ENCODE results near the gene CDHR5. TPM values are rescaled to one million over a fixed set of nuclear protein-coding genes. Genes with fewer than 3 reads are reported as not detected.

CDHR5 gene
- total and polyA plus RNA-seq, 2 of the 4 experiments (the other 2 are of a cell fraction) = not detected

DNA sequence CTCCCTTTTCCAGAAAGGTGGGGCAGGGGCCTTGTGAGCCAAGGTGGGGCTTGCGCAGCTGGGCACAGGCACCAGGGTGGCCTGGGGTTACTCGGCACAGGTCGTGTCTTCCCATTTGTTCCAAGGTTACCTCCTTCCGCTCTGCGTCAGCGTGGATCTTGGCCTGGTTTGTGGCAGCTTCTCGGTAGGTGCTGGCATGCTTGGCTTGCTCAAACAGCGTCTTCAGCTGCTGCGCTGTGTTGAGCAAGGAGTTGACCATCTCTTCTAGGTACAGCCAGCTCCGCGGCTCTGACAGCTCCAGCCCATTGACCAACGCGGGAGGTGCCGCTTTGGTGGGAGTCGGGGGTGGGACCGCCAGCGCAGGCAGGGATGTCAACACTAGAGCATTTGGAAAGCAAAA, 49.7 kb upstream of the CDHR5 start:
- H3K27me3 ChIP-seq (ENCODE audit: control insufficient read depth, insufficient read depth, low read length) = no peaks in the 10 kb centered on the region
- 99% methylated on average over 9 of the region's 17 CpGs; no CpG with 5 or more reads in 1 of the 2 experiments for WGBS, 2 experiments (ENCODE audit: extremely low coverage in 2 of 2, insufficient read length in 1 of 2)
- no peak overlapping the region for H2BK120ac ChIP-seq (ENCODE audit: low read depth, low read length)
- intact Hi-C loops (cut with micrococcal nuclease) = no loop called here
- peaks cover 33% of the 10 kb centered on the region for H3K36me3 ChIP-seq (ENCODE audit: control insufficient read depth, insufficient read depth, low read length)
- dilution Hi-C loops (cut with HindIII; ENCODE audit: low sequenced_read_pairs, unreplicated experiment) = no loop called here
- TF ChIP-seq FOS (IDR thresholded peaks at IDR 0.05; ENCODE audit: low read depth, low read length) (no peak), BHLHE40 (IDR thresholded peaks at IDR 0.05; ENCODE audit: low read depth, low read length) (no peak), NFE2L2 (IDR thresholded peaks at IDR 0.05; ENCODE audit: low read depth, low read length) (no peak), RCOR1 (IDR thresholded peaks at IDR 0.05; ENCODE audit: insufficient replicate concordance, low read length) (no peak), SMC3 (IDR thresholded peaks at IDR 0.05; ENCODE audit: low read depth, low read length) (no peak), RAD21 (IDR thresholded peaks at IDR 0.05; ENCODE audit: low read length) (no peak), CHD1 (IDR thresholded peaks at IDR 0.05; ENCODE audit: low read depth, low read length) (no peak), MAFK (IDR thresholded peaks at IDR 0.05; ENCODE audit: low read depth, low read length) (no peak), POLR2A (IDR thresholded peaks at IDR 0.05; ENCODE audit: low read depth, low read length) (no peak), MXI1 (IDR thresholded peaks at IDR 0.05; ENCODE audit: borderline replicate concordance, low read depth, low read length) (no peak), MAZ (IDR thresholded peaks at IDR 0.05; ENCODE audit: borderline replicate concordance, low read depth, low read length) (no peak), RFX5 (IDR thresholded peaks at IDR 0.05; ENCODE audit: low read depth, low read length) (no peak), CEBPB (IDR thresholded peaks at IDR 0.05; ENCODE audit: low read depth, low read length) (no peak)
- TF ChIP-seq, protein P1, sequence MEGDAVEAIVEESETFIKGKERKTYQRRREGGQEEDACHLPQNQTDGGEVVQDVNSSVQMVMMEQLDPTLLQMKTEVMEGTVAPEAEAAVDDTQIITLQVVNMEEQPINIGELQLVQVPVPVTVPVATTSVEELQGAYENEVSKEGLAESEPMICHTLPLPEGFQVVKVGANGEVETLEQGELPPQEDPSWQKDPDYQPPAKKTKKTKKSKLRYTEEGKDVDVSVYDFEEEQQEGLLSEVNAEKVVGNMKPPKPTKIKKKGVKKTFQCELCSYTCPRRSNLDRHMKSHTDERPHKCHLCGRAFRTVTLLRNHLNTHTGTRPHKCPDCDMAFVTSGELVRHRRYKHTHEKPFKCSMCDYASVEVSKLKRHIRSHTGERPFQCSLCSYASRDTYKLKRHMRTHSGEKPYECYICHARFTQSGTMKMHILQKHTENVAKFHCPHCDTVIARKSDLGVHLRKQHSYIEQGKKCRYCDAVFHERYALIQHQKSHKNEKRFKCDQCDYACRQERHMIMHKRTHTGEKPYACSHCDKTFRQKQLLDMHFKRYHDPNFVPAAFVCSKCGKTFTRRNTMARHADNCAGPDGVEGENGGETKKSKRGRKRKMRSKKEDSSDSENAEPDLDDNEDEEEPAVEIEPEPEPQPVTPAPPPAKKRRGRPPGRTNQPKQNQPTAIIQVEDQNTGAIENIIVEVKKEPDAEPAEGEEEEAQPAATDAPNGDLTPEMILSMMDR (conservative IDR thresholded peaks at IDR 0.05; ENCODE audit: low read depth, low read length) = no peak
- TF ChIP-seq, protein P2, sequence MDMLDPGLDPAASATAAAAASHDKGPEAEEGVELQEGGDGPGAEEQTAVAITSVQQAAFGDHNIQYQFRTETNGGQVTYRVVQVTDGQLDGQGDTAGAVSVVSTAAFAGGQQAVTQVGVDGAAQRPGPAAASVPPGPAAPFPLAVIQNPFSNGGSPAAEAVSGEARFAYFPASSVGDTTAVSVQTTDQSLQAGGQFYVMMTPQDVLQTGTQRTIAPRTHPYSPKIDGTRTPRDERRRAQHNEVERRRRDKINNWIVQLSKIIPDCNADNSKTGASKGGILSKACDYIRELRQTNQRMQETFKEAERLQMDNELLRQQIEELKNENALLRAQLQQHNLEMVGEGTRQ (IDR thresholded peaks at IDR 0.05; ENCODE audit: low read depth, low read length) = no peak
- TF ChIP-seq, protein P3, sequence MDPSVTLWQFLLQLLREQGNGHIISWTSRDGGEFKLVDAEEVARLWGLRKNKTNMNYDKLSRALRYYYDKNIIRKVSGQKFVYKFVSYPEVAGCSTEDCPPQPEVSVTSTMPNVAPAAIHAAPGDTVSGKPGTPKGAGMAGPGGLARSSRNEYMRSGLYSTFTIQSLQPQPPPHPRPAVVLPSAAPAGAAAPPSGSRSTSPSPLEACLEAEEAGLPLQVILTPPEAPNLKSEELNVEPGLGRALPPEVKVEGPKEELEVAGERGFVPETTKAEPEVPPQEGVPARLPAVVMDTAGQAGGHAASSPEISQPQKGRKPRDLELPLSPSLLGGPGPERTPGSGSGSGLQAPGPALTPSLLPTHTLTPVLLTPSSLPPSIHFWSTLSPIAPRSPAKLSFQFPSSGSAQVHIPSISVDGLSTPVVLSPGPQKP (IDR thresholded peaks at IDR 0.05; ENCODE audit: borderline replicate concordance, low read depth, low read length) = no peak
- H2AK5ac ChIP-seq (ENCODE audit: low read depth, low read length) = no peak overlapping the region
- no peak overlapping the region for H3K9ac ChIP-seq (ENCODE audit: low read depth, low read length)
- H4K5ac ChIP-seq (ENCODE audit: low read depth, low read length) = no peak overlapping the region
- no peak overlapping the region for H3K56ac ChIP-seq (ENCODE audit: extremely low read depth, insufficient read depth, low read length)
- DNase-seq (no peak), ATAC-seq (ENCODE audit: low read depth) (no peak)
- in situ Hi-C loops (cut with MboI; ENCODE audit: low sequenced_read_pairs) = no loop called here
- H3K9me1 ChIP-seq (ENCODE audit: insufficient read depth, low read length) = 0 out of 2 replicates have a peak, but pooled peaks cover 2% of the 10 kb centered on the region
- H2AFZ ChIP-seq (replicated peaks; ENCODE audit: low read length, poor library complexity) = no peak overlapping the region
- H4K8ac ChIP-seq (ENCODE audit: low read depth in 2 of 2, low read length in 2 of 2) = no peak overlapping the region
- no peaks in the 10 kb centered on the region; the same call in none of the 2 replicates for H4K20me1 ChIP-seq (ENCODE audit: insufficient read depth, low read length)
- no peak overlapping the region for H4K91ac ChIP-seq (ENCODE audit: insufficient read depth, low read depth, low read length)
- no peaks in the 10 kb centered on the region; a peak in 2 of 4 replicates for H3K79me1 ChIP-seq (ENCODE audit: low read depth in 1 of 2, low read length in 2 of 2)
- H3K23ac ChIP-seq (ENCODE audit: low read depth, low read length) = no peak overlapping the region
- no peak overlapping the region for H2BK5ac ChIP-seq (ENCODE audit: low read depth, low read length, poor library complexity, severe bottlenecking)
- H3K18ac ChIP-seq (ENCODE audit: low read depth, low read length) = no peak overlapping the region
- H3K14ac ChIP-seq (replicated peaks; ENCODE audit: low read depth, low read length) = no peak overlapping the region
- H3K4me2 ChIP-seq (ENCODE audit: low read depth, low read length) = no peak overlapping the region
- H2BK20ac ChIP-seq (ENCODE audit: low read depth, low read length) = no peak overlapping the region
- no peak overlapping the region for H3K4ac ChIP-seq (ENCODE audit: low read depth, low read length)
- H2AK9ac ChIP-seq (replicated peaks; ENCODE audit: low read depth, low read length, poor library complexity) = peak overlapping the region; percentile 78
- CTCF ChIA-PET = no interaction called here
- no peaks in the 10 kb centered on the region for H3K4me1 ChIP-seq (ENCODE audit: control insufficient read depth, insufficient read depth, low read length)
- no TSS peak for BruUV-seq (replicated peaks)
- POLR2A ChIA-PET (ENCODE audit: unreplicated experiment) = no interaction called here
- H3K4me3 ChIP-seq (ENCODE audit: insufficient read depth, low read depth, low read length) = no peak overlapping the region
- no peak overlapping the region for H3K27ac ChIP-seq (ENCODE audit: insufficient read depth, low read length)
- no peaks in the 10 kb centered on the region for H3K9me3 ChIP-seq (ENCODE audit: control insufficient read depth, insufficient read depth, low read length)
- no peak overlapping the region for H2BK15ac ChIP-seq (ENCODE audit: low read depth, low read length)

All from IMR-90 (cell line).